Osteoblast (primary cell): ENCODE results near the gene NELFB. TPM values are rescaled to one million over a fixed set of nuclear protein-coding genes. Genes with fewer than 3 reads are reported as not detected.

Experiments
- DNase-seq: peaks from one replicate; pipeline ENCODE4 v3.0.0; 2011; ENCODE audit warnings: low spot score, mixed read lengths; ENCODE audit not compliant: insufficient read length; ENCODE audit errors: missing footprints
- H2AFZ ChIP-seq: 2 replicates; pipeline ENCODE4 v1.6.0; 2011; ENCODE audit warnings: mild to moderate bottlenecking, low read length
- H3K27ac ChIP-seq: 2 replicates; pipeline ENCODE4 v1.5.1; 2011; ENCODE audit warnings: mild to moderate bottlenecking, low read depth, low read length, moderate library complexity
- H3K27me3 ChIP-seq: 2 replicates; pipeline ENCODE4 v1.6.0; 2012; ENCODE audit warnings: mild to moderate bottlenecking, control low read depth, inconsistent platforms, low read length, moderate library complexity; ENCODE audit not compliant: insufficient read depth
- H3K36me3 ChIP-seq: 2 replicates; pipeline ENCODE4 v1.5.1; 2011; ENCODE audit warnings: mild to moderate bottlenecking, low read length, control low read depth, moderate library complexity; ENCODE audit not compliant: insufficient read depth
- H3K4me1 ChIP-seq: 2 replicates; pipeline ENCODE4 v1.5.1; 2011; ENCODE audit warnings: mild to moderate bottlenecking, low read length, control low read depth, moderate library complexity; ENCODE audit not compliant: insufficient read depth
- H3K4me2 ChIP-seq: 2 replicates; pipeline ENCODE4 v1.6.0; 2011; ENCODE audit warnings: mild to moderate bottlenecking, low read length; ENCODE audit not compliant: insufficient read depth
- H3K4me3 ChIP-seq: fragments of 200-600 bp; sonication (generic); 3 replicates; pipeline ENCODE4 v1.5.1; 2012; ENCODE audit warnings: mild to moderate bottlenecking, low read length, inconsistent platforms; ENCODE audit not compliant: insufficient read depth
- H3K79me2 ChIP-seq: 2 replicates; pipeline ENCODE4 v1.6.0; 2012; ENCODE audit warnings: mild to moderate bottlenecking, low read length, control low read depth, inconsistent platforms; ENCODE audit not compliant: insufficient read depth
- H3K9me3 ChIP-seq: 2 replicates; pipeline ENCODE4 v1.5.1; 2011; ENCODE audit warnings: low read depth, low read length, control low read depth
- H4K20me1 ChIP-seq: 2 replicates; pipeline ENCODE4 v1.6.0; 2012; ENCODE audit warnings: mild to moderate bottlenecking, low read length, control low read depth; ENCODE audit not compliant: insufficient read depth
- CTCF ChIP-seq: IDR thresholded peaks from 2 replicates; pipeline ENCODE4 v1.5.1; 2011; ENCODE audit warnings: mild to moderate bottlenecking, low read depth, low read length, moderate library complexity; ENCODE audit errors: extremely low read depth
- total RNA-seq: library from RNA; depleted of rRNA; stranded (reverse); fragments of >200 nt; gene quantifications from 2 replicates; pipeline ENCODE4 v1.2.3, GENCODE V29; 2012

The NELFB gene
- total RNA-seq, 1 donor, result 47.4 TPM

- no peak overlapping the region for H3K4me3 ChIP-seq
- H3K36me3 ChIP-seq, result no peaks in the 10 kb centered on the region
- H3K27ac ChIP-seq, result no peak overlapping the region
- no peak overlapping the region for H3K4me2 ChIP-seq
- no peaks in the 10 kb centered on the region for H3K27me3 ChIP-seq
- no peaks in the 10 kb centered on the region for H3K9me3 ChIP-seq
- TF ChIP-seq CTCF, result no peak
- H4K20me1 ChIP-seq, result peaks cover 6% of the 10 kb centered on the region
- no peak overlapping the region for H2AFZ ChIP-seq
- no peak for DNase-seq
- H3K4me1 ChIP-seq, result peaks cover under 1% of the 10 kb centered on the region
- no peaks in the 10 kb centered on the region for H3K79me2 ChIP-seq
Observed at GRCh38 chr9:137231372-137232039, 23.6 kb upstream of the NELFB start.

GRCh38 chr9:137232101-137232500 is 23.0 kb upstream of the NELFB start:
- TF ChIP-seq CTCF, result no peak
- no peak for DNase-seq
- Histone ChIP-seq H3K79me2 (peaks cover under 1% of the 10 kb centered on the region), H3K4me3 (no peak overlapping the region), H3K36me3 (no peaks in the 10 kb centered on the region), H3K27ac (no peak overlapping the region), H3K9me3 (no peaks in the 10 kb centered on the region), H3K4me2 (no peak overlapping the region), H3K27me3 (no peaks in the 10 kb centered on the region), H3K4me1 (peaks cover 3% of the 10 kb centered on the region), H4K20me1 (peaks cover 9% of the 10 kb centered on the region), H2AFZ (no peak overlapping the region)

- Histone ChIP-seq H2AFZ (no peak overlapping the region), H3K27ac (no peak overlapping the region), H3K4me1 (peaks cover 3% of the 10 kb centered on the region), H3K36me3 (no peaks in the 10 kb centered on the region), H3K4me3 (no peak overlapping the region), H3K9me3 (no peaks in the 10 kb centered on the region), H4K20me1 (peaks cover 10% of the 10 kb centered on the region), H3K79me2 (peaks cover 4% of the 10 kb centered on the region), H3K4me2 (no peak overlapping the region), H3K27me3 (no peaks in the 10 kb centered on the region)
- TF ChIP-seq CTCF, result no peak
- no peak for DNase-seq
Observed at GRCh38 chr9:137232510-137232909, 22.6 kb upstream of the NELFB start.

GRCh38 chr9:137233143-137233980 is 21.8 kb upstream of the NELFB start:
- Histone ChIP-seq H3K4me1 (peaks cover 3% of the 10 kb centered on the region), H3K9me3 (no peaks in the 10 kb centered on the region), H3K27me3 (no peaks in the 10 kb centered on the region), H4K20me1 (peaks cover 10% of the 10 kb centered on the region), H3K36me3 (no peaks in the 10 kb centered on the region), H3K79me2 (peaks cover 12% of the 10 kb centered on the region), H3K4me3 (no peak overlapping the region), H3K4me2 (no peak overlapping the region), H2AFZ (no peak overlapping the region), H3K27ac (no peak overlapping the region)
- no peak for DNase-seq
- no peak for TF ChIP-seq CTCF
